Stomach (tissue), 9 donors: ENCODE data around the gene AGAP3. TPM values are rescaled to one million over a fixed set of nuclear protein-coding genes. Genes with fewer than 3 reads are reported as not detected.

Experiments used
- DNase-seq, 2 donors: peaks; one replicate each; pipeline versions ENCODE4 v3.0.0 to v3.0.0-alpha.2; 2013 to 2019
- H3K27ac ChIP-seq, 5 donors: fragments of 200-600 bp in 4 of 5; sonication (generic) in 4 of 5; one replicate each; pipeline ENCODE4 v1.5.1; 2013 to 2019; ENCODE audit warnings: mild to moderate bottlenecking in 1 of 5, moderate library complexity in 1 of 5
- H3K27me3 ChIP-seq, 3 donors: fragments of 200-600 bp; sonication (generic); one replicate each; pipeline ENCODE4 v1.5.1; 2017 to 2019; ENCODE audit warnings: mixed run types in 1 of 3
- H3K36me3 ChIP-seq, 4 donors: fragments of 200-600 bp; sonication (generic); 1 replicate in 3 of 4; 2 replicates in 1 of 4; pipeline ENCODE4 v1.5.1; 2016 to 2019
- H3K4me1 ChIP-seq, 4 donors: fragments of 200-600 bp; sonication (generic); one replicate each; pipeline ENCODE4 v1.5.1; 2016 to 2019
- H3K4me3 ChIP-seq, 4 donors: fragments of 200-600 bp; sonication (generic) in 3 of 4; one replicate each; pipeline ENCODE4 v1.5.1; 2016 to 2019; ENCODE audit warnings: mild to moderate bottlenecking in 1 of 4
- H3K9me3 ChIP-seq, 4 donors: fragments of 200-600 bp; sonication (generic); one replicate each; pipeline ENCODE4 v1.5.1; 2016 to 2019
- CTCF ChIP-seq, 7 experiments: fragments of 450-650 bp in 4 of 7; fragments of 200-600 bp in 3 of 7; sonication (generic) in 3 of 7; IDR thresholded peaks; one replicate each; pipeline ENCODE4 v1.5.1; 2016 to 2019; ENCODE audit warnings: antibody characterized with exemption in 7 of 7, control low read depth in 2 of 7, mild to moderate bottlenecking in 1 of 7
- EP300 ChIP-seq: sonication (generic); formaldehyde crosslinking; IDR thresholded peaks from one replicate; pipeline ENCODE4 v1.6.1; 2017; ENCODE audit warnings: antibody characterized with exemption
- POLR2A ChIP-seq, 4 donors: fragments of 450-650 bp; IDR thresholded peaks; one replicate each; pipeline ENCODE4 v1.6.1; 2016; ENCODE audit warnings: antibody characterized with exemption in 4 of 4, control low read depth in 2 of 4, mild to moderate bottlenecking in 1 of 4, moderate library complexity in 1 of 4
- POLR2AphosphoS5 ChIP-seq, 3 donors: sonication (generic); formaldehyde crosslinking; IDR thresholded peaks; one replicate each; pipeline ENCODE4 v1.6.1; 2016; ENCODE audit warnings: antibody characterized with exemption in 3 of 3
- WGBS, 5 donors: extraction: QIAGEN DNeasy Blood & Tissue Kit in 3 of 5; methylation state at CpG; one replicate each; pipeline versions ENCODE4 v1.1.5 to v1.1.7; 2013 to 2018; 5-methylcytosine and 5-hydroxymethylcytosine counted together
- intact Hi-C: fragments of 100-400 bp; cut with DNase I; formaldehyde crosslinking; loops from one replicate; pipeline ENCODE4 v1.15.1; 2023; ENCODE audit warnings: low total_unique reads
- polyA plus RNA-seq, 3 donors: library from polyadenylated mRNA; stranded (reverse); fragments of 200-250 nt; gene quantifications; one replicate each; pipeline ENCODE4 v1.2.3, GENCODE V29; 2013
- total RNA-seq, 5 donors: library from RNA; depleted of rRNA; stranded (reverse); fragments of >200 nt; gene quantifications; one replicate each; pipeline versions ENCODE4 v1.1.0 to v1.2.3, GENCODE V29; 2014 to 2016
- donor health status: healthy with polysubstance abuse.
- donor health status: Bipolar disorder and iron deficiency.
- donor health status: healthy.

Gene AGAP3
- total and polyA plus RNA-seq, 8 donors: 32.5 to 342 (median 53.3) TPM

DNA sequence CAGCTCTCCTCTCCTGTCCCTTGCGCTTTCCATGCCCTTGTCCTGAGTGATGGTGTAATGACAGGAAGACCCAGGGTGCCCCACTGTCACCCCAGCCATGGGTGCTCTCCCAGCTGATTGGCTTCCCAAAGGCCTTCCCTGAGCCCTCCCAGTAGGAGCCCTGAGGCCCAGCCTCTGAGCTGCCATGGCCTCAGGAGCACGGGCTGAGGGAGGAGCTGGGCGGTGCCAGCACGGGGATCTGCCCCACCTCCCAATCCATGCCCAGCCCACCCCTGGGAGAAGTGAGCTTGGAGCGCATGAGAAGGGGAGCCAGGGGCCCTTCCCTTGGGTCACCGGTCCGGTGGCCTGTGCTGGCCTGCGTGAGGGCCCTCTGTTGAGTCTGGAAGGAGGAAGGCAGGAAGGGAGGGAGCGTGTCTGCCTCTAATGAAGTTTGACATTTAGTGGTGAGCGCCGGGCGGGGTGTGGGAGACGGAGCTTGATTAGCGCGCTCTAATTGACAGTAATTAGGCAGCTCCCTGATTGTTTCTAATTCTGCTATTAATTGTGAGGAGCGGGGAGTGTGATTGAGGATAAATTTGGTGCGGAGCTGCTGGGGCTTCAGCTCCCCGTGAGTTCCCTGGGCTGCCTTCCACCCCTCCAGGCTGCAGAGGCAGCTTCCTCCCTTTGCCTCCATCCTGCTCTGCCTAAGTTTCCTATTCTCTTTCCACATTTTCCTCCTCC is 53.0 kb downstream of the AGAP3 start:
- Histone ChIP-seq H3K9me3 (no peaks in the 10 kb centered on the region), H3K27ac (no peak overlapping the region), H3K4me3 (no peak overlapping the region), H3K27me3 (no peaks in the 10 kb centered on the region), H3K36me3 (peaks cover 40 to 100% (median 99%) of the 10 kb centered on the region in 4 donors), H3K4me1 (peaks cover 0 to 10% (median 0%) of the 10 kb centered on the region in 4 donors)
- TF ChIP-seq POLR2AphosphoS5 (IDR thresholded peaks at IDR 0.05) (no peak), POLR2A (IDR thresholded peaks at IDR 0.05) (no peak), EP300 (no peak), CTCF (IDR thresholded peaks at IDR 0.05) (no peak)
- DNase-seq: peak in 1 of 2 donors; percentile 23
- intact Hi-C loops: no loop called here
- 81 to 89% (median 86%) methylated on average over 16 to 18 of the region's 18 CpGs for WGBS, 5 donors

GRCh38 chr7:151139791-151140190 is 53.5 kb downstream of the AGAP3 start:
- TF ChIP-seq POLR2AphosphoS5 (IDR thresholded peaks at IDR 0.05) (no peak), EP300 (no peak), POLR2A (IDR thresholded peaks at IDR 0.05) (no peak), CTCF (IDR thresholded peaks at IDR 0.05) (no peak)
- no peak overlapping the region for H3K27ac ChIP-seq
- H3K9me3 ChIP-seq: no peaks in the 10 kb centered on the region
- WGBS, 5 donors: 91 to 94% (median 92%) methylated on average over 9 of the region's 9 CpGs
- H3K4me3 ChIP-seq: no peak overlapping the region
- no peaks in the 10 kb centered on the region for H3K27me3 ChIP-seq
- peak in 1 of 2 donors; percentile 14 for DNase-seq
- peaks cover 0 to 10% (median 0%) of the 10 kb centered on the region in 4 donors for H3K4me1 ChIP-seq
- intact Hi-C loops: no loop called here
- peaks cover 36 to 100% (median 99%) of the 10 kb centered on the region in 4 donors for H3K36me3 ChIP-seq

- H3K36me3 ChIP-seq: peaks cover 25 to 95% (median 93%) of the 10 kb centered on the region in 4 donors
- H3K4me3 ChIP-seq: no peak overlapping the region
- no peaks in the 10 kb centered on the region for H3K9me3 ChIP-seq
Observed at GRCh38 chr7:151140826-151141225, 54.6 kb downstream of the AGAP3 start.

DNA sequence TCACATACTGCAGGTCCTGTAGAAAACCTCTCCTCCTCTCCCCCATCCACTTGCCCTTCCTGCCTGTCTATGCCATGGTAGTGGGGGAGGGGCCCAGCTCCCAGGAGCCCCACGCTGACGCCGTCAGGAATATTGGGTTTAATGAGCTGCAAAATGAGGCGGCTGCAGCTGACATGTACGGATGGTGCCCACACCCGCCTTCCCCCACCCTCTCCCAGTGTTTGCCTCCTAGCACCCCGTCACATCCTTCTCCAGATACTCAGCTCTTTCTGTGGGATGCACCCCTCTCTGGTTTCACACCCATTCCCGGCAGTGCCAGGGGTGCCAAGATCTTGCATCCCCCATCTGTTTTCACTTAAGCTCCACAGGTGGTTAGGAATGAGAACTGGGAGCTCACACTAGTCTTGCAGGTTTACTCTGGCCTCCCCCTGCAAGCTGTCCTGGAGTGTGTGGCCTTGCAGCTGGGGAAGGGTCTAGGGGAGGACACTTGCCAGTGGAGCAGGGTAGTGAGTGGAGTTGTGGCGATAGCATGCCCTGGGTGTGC is 55.1 kb downstream of the AGAP3 start:
- TF ChIP-seq CTCF (IDR thresholded peaks at IDR 0.05): no peak
- no peak for TF ChIP-seq POLR2A (IDR thresholded peaks at IDR 0.05)
- peaks cover 21 to 89% (median 88%) of the 10 kb centered on the region in 4 donors for H3K36me3 ChIP-seq

More at GRCh38 chr7:151140826-151141225, 54.6 kb downstream of the AGAP3 start:
- TF ChIP-seq EP300 (no peak), CTCF (IDR thresholded peaks at IDR 0.05) (no peak), POLR2A (IDR thresholded peaks at IDR 0.05) (no peak), POLR2AphosphoS5 (IDR thresholded peaks at IDR 0.05) (no peak)
- intact Hi-C loops: no loop called here
- Histone ChIP-seq H3K27ac (no peak overlapping the region), H3K27me3 (no peaks in the 10 kb centered on the region), H3K4me1 (peaks cover 0 to 10% (median 0%) of the 10 kb centered on the region in 4 donors)
- 91 to 96% (median 95%) methylated on average over 7 of the region's 7 CpGs for WGBS, 5 donors
- DNase-seq: no peak

More for the DNA sequence above, 55.1 kb downstream of the AGAP3 start:
- WGBS, 5 donors: 86 to 92% (median 90%) methylated on average over 9 of the region's 9 CpGs
- H3K27me3 ChIP-seq: no peaks in the 10 kb centered on the region
- H3K4me1 ChIP-seq: peaks cover 0 to 10% (median 0%) of the 10 kb centered on the region in 4 donors
- DNase-seq: peak in 1 of 2 donors; percentile 41
- H3K9me3 ChIP-seq: no peaks in the 10 kb centered on the region
- intact Hi-C loops: no loop called here
- no peak overlapping the region for H3K4me3 ChIP-seq
- no peak overlapping the region for H3K27ac ChIP-seq
